HG03196 (cell line): ENCODE data around the gene CSMD2.
A peak's percentile ranks its signal among the peaks of the same experiment; 100 is the strongest.

Source experiments
- ATAC-seq: cut with Tn5 transposase; IDR thresholded peaks from one replicate; pipeline ENCODE4 v1.9.1; 2021; ENCODE audit not compliant: unreplicated experiment

CSMD2 gene

DNA sequence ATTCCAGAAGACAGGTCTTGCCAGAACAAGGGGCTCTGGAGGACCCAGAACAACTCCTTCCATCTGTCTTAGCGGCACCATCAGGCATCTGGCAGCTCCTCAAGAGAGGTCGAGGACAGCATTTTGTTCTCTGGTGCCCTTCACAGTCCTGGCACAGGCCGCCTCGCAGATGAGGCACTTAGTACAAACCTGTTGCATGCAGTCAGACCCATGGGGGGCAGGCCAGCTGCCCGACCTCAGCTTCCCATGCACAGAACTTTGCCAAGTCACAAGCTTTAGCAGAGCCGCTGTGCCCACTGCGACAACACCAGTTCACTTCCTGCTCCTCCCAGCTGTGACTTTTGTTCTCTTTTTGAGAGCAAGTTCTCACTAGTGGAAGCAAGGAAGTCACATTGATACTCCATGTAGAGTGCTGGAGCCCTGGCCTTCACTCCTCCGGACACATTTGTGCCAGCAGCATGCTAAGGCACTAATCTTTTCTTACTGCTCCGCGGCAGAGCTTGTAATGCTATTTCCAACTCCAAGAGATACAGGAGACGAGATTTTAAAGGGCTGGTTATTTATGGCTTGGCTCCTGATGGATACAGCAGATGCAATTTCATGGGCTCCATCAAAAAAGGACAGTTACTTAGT is 256.6 kb downstream of the CSMD2 start:
- ATAC-seq = no peak

GRCh38 chr1:33906156-33906555 is 258.9 kb downstream of the CSMD2 start:
- no peak for ATAC-seq

DNA sequence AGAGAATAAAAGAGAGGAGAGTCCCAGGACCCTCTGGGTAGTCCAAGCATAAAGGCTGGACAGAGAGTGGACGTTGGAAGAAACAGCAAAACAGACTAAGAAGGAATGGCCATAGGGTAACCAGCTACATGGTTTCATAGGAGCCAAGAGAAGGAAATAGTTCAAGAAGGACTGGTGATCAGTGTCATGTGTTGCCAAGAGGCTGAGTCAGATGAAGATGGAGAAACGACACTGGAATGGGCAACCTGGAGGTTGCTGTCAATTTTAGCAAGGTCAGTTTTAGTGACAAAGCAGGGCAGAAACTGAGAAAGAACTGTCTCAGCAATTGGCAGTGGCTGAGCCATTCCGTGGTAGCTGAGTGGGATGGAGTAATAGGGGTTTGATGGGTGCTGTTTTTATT is 259.8 kb downstream of the CSMD2 start:
- ATAC-seq = no peak

GRCh38 chr1:33903210-33903589 is 261.8 kb downstream of the CSMD2 start:
- ATAC-seq = peak; percentile 61

GRCh38 chr1:33902486-33903209 is 262.4 kb downstream of the CSMD2 start:
- ATAC-seq = peak; percentile 83

DNA sequence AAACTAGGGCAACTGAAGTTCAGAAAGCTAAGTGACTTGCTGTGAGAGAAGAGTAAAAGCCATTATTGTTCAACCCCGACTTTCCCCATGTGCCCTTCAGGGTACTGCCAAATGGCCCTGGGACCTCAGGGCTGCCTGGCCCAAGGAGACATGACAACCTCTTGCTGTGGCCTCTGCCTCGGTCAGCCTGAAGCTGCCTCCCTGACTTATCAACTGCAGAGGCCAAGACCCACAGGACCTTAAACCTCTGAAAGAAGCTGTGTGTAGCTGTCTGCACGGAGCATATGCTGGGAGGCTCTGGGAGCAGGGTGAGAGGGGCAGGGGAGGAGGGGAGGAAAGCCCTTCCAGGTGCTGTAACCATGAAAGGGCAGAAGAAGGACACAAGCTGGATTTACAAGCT is 265.3 kb downstream of the CSMD2 start:
- ATAC-seq = no peak

- no peak for ATAC-seq
These were observed 266.1 kb downstream of the CSMD2 start for GRCh38 chr1:33898881-33899280.

- ATAC-seq = no peak
These were observed 266.6 kb downstream of the CSMD2 start for GRCh38 chr1:33898406-33898805.

- no peak for ATAC-seq
These were observed 267.8 kb downstream of the CSMD2 start for GRCh38 chr1:33897092-33897725.

DNA sequence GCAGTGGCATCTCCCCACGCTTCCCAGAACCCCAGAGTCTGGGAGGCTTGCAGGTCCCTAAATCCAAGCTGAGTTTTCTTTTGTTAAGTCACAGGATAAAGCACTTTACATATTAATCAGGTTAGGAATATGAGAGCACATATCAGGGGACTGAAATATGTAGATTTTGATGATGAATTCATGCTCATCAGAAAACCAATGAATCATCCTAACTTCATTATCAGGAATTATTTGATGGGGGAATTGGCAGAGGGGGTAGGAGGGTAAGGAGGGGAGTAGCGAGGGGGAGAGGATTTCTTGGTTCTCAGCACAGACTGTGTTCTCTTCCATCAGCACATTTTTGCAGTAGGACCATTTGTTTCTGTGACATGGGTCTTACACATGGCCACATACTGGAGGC is 269.1 kb downstream of the CSMD2 start:
- no peak for ATAC-seq

- ATAC-seq = no peak
These were observed 269.6 kb downstream of the CSMD2 start for GRCh38 chr1:33895396-33895795.

DNA sequence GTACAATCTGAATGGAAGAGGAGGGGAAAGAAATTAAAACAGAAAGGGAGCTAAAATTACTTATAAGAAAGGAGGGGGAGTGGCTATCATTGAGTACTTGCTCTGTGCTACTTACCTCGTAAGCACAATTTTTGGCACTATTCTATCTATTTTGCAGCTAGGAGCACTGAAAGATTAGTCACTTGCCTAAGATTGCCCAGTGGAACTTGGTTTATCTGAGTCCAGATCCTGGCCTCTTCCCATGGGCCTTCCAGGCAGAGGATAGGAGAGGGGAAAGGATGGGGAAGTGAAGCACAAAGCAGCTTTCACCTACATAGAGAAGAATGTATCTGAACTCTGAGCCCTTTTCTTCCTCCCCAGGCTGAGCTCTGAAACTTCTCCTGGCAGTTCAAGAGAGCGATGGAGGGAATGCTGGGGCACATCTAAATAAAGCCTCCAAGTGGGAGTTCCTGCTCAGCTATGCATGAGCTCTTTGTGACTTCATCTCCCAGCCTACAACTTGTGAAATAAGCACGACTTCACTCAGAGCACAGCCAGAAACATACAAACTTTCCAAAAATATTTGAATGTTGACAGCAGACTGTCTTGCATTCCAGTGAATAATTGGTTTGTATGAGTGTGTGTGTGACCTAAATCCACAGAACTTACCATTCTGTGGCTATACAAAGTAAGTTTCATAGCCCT is 271.7 kb downstream of the CSMD2 start:
- no peak for ATAC-seq

DNA sequence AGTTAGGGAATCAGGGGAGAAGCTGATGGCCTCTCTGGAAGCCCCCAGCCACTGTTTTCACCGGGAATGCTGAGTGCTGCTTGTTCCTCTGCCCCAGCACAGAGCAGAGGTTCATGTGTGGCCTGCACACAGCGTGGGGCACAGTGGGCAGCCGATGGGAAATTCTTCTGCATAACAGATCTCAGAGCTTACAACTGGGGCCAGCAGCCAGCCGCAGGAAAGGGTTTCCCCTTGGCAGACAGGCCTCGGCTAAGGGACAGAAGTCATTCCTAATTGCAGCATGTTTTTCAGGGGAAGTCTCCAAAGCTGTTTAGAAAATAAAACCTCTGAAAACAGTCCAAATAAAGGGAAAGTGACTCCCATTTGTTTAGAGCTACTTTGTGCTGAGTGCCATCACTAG is 278.5 kb downstream of the CSMD2 start:
- no peak for ATAC-seq

- no peak for ATAC-seq
These were observed 284.7 kb downstream of the CSMD2 start for GRCh38 chr1:33880305-33880704.

DNA sequence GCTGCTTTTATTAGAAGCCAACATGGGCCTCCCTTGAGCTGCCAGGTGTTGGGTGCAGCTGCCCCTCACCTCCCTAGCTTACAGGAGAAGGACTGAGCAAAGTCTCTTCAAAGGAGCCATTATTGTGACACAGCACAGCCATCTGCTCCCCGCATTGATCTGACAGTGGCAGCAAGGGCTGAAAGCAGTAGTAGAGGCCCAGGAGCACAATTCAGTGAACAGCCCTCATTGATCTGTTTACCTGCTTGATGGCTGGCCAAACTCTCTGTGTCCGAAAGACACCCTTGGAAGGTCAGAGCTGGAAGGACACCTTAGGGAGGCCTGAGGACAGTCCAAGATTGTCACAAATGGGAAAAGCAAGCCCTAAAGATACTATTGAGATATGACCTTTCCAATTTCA is 286.6 kb downstream of the CSMD2 start:
- no peak for ATAC-seq

- ATAC-seq = no peak
These were observed 287.9 kb downstream of the CSMD2 start for GRCh38 chr1:33876970-33877650.

- no peak for ATAC-seq
These were observed 289.2 kb downstream of the CSMD2 start for GRCh38 chr1:33875862-33876261.

DNA sequence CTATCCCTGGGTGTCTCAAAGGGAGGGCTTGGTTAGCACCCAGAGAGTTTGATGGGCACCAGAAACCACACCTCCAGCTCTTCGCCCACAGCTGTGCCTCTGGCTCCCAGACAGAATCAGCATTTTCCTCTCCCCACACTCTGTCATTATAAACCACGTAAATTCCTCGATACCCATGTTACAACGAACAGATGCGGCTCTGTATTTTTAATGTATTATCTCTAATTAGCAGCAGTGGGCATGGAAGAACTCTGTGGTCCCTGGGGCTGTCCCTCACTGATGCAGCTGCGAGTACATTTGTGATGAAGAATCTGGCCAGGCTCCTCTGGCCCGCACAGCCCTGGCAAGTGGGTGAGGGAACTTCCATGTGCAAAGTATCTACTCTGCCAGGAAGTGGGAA is 290.4 kb downstream of the CSMD2 start:
- no peak for ATAC-seq

DNA sequence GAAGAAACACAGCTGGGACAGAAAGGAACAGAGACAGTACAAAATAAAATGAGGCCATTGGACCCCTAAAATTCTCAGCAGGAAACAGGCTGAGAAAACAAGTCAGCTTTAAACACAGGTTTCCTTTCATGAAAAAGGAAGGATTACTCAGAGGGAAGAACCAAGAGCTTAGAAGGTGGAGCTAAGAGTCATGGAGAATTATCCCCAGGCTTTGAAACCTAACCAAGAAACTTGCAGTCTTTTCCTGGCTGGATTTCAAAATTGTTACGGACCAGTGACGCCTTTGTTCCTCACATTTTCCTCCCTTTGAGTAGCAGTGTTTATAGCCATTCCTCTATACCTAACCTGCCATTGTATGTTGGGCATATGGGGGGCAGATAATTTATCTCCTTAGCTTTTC is 292.3 kb downstream of the CSMD2 start:
- no peak for ATAC-seq

- ATAC-seq = no peak
These were observed 292.8 kb downstream of the CSMD2 start for GRCh38 chr1:33872275-33872674.

GRCh38 chr1:33867684-33868083 is 297.3 kb downstream of the CSMD2 start:
- ATAC-seq = no peak
